22Rv1 (cell line): Measurements from ENCODE around the gene TNP1.

Experiments
- ZFX ChIP-seq: fragments of 450-650 bp; IDR thresholded peaks from 2 replicates; pipeline ENCODE4 v1.6.1; 2017; ENCODE audit warnings: antibody characterized with exemption, borderline replicate concordance
- TF ChIP-seq, protein P1 (sequence below): fragments of 450-650 bp; IDR thresholded peaks from 2 replicates; pipeline ENCODE4 v1.5.1; 2017; ENCODE audit warnings: mild to moderate bottlenecking

- TF ChIP-seq, protein P1, sequence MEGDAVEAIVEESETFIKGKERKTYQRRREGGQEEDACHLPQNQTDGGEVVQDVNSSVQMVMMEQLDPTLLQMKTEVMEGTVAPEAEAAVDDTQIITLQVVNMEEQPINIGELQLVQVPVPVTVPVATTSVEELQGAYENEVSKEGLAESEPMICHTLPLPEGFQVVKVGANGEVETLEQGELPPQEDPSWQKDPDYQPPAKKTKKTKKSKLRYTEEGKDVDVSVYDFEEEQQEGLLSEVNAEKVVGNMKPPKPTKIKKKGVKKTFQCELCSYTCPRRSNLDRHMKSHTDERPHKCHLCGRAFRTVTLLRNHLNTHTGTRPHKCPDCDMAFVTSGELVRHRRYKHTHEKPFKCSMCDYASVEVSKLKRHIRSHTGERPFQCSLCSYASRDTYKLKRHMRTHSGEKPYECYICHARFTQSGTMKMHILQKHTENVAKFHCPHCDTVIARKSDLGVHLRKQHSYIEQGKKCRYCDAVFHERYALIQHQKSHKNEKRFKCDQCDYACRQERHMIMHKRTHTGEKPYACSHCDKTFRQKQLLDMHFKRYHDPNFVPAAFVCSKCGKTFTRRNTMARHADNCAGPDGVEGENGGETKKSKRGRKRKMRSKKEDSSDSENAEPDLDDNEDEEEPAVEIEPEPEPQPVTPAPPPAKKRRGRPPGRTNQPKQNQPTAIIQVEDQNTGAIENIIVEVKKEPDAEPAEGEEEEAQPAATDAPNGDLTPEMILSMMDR: no peak
- TF ChIP-seq ZFX: no peak
Measured at GRCh38 chr2:216900406-216900805, 40.5 kb upstream of the TNP1 start.
